Measurements from ENCODE around the gene PRKCH.
A peak's percentile ranks its signal among the peaks of the same experiment; 100 is the strongest.

Gene PRKCH

GRCh38 chr14:61474701-61475100 is 153.3 kb downstream of the PRKCH start:
- no peak for DNase-seq (ENCODE audit: low read depth in 2 of 2)

GRCh38 chr14:61475316-61475715 is 153.9 kb downstream of the PRKCH start:
- DNase-seq (ENCODE audit: low read depth in 2 of 2): no peak

- no peak for DNase-seq (ENCODE audit: low read depth in 2 of 2)
These were observed 154.8 kb downstream of the PRKCH start for GRCh38 chr14:61476105-61476753.

GRCh38 chr14:61476754-61477410 is 155.5 kb downstream of the PRKCH start:
- peak; percentile 33 to 39 for DNase-seq (ENCODE audit: low read depth in 2 of 2)

- DNase-seq (ENCODE audit: low read depth in 2 of 2): peak in 1 of 2 donors; percentile 37
These were observed 156.5 kb downstream of the PRKCH start for GRCh38 chr14:61477712-61478462.

GRCh38 chr14:61478971-61479473 is 157.6 kb downstream of the PRKCH start:
- DNase-seq (ENCODE audit: low read depth in 2 of 2): no peak

GRCh38 chr14:61479746-61480502 is 158.5 kb downstream of the PRKCH start:
- DNase-seq (ENCODE audit: low read depth in 2 of 2): no peak

GRCh38 chr14:61480704-61481285 is 159.4 kb downstream of the PRKCH start:
- no peak for DNase-seq (ENCODE audit: low read depth in 2 of 2)

GRCh38 chr14:61481701-61482100 is 160.3 kb downstream of the PRKCH start:
- no peak for DNase-seq (ENCODE audit: low read depth in 2 of 2)

GRCh38 chr14:61482348-61483206 is 161.2 kb downstream of the PRKCH start:
- no peak for DNase-seq (ENCODE audit: low read depth in 2 of 2)

GRCh38 chr14:61483476-61483875 is 162.1 kb downstream of the PRKCH start:
- no peak for DNase-seq (ENCODE audit: low read depth in 2 of 2)

- no peak for DNase-seq (ENCODE audit: low read depth in 2 of 2)
These were observed 162.7 kb downstream of the PRKCH start for GRCh38 chr14:61484031-61484430.

GRCh38 chr14:61484826-61485584 is 163.6 kb downstream of the PRKCH start:
- no peak for DNase-seq (ENCODE audit: low read depth in 2 of 2)

GRCh38 chr14:61485661-61486060 is 164.3 kb downstream of the PRKCH start:
- no peak for DNase-seq (ENCODE audit: low read depth in 2 of 2)

GRCh38 chr14:61486930-61487495 is 165.6 kb downstream of the PRKCH start:
- DNase-seq (ENCODE audit: low read depth in 2 of 2): no peak

GRCh38 chr14:61488417-61489401 is 167.3 kb downstream of the PRKCH start:
- DNase-seq (ENCODE audit: low read depth in 2 of 2): no peak

GRCh38 chr14:61489512-61489911 is 168.1 kb downstream of the PRKCH start:
- DNase-seq (ENCODE audit: low read depth in 2 of 2): no peak

GRCh38 chr14:61489932-61490331 is 168.6 kb downstream of the PRKCH start:
- no peak for DNase-seq (ENCODE audit: low read depth in 2 of 2)

Measured in stimulated activated CD4-positive, alpha-beta T cell treated with anti-CD3 and anti-CD28 coated beads, Interleukin-15, amount 100 ng/mL, for 48 hours (primary cell).